Panc1 (cell line): ENCODE data around the gene B9D2. TPM values are rescaled to one million over a fixed set of nuclear protein-coding genes. Genes with fewer than 3 reads are reported as not detected.

Experiments
- ATAC-seq: fragments of 200-7000 bp; cut with Tn5 transposase; 2 replicates; pipeline ENCODE4 v1.9.1; 2020; ENCODE audit warnings: mild to moderate bottlenecking, moderate library complexity
- BruUV-seq: library from RNA; stranded (reverse); fragments of 400-500 nt; replicated peaks from 2 replicates; lab custom pipeline; 2021; lab: Mats Ljungman, UMichigan
- CTCF ChIA-PET: fragments of 300-600 bp; sonication (Branson Sonifier 250); formaldehyde crosslinking; loops from one replicate; lab custom pipeline; 2022; ENCODE audit warnings: antibody characterized with exemption; lab: Charles Lee
- POLR2A ChIA-PET: fragments of 300-600 bp; sonication (Branson Sonifier 250); formaldehyde crosslinking; loops from one replicate; lab custom pipeline; 2022; ENCODE audit warnings: antibody characterized with exemption; lab: Charles Lee
- DNase-seq: peaks from one replicate; pipeline ENCODE4 v3.0.0-alpha.2; 2010; ENCODE audit warnings: low read depth, low spot score
- H3K27ac ChIP-seq: 2 replicates; pipeline ENCODE4 v1.5.1; 2011; ENCODE audit warnings: mild to moderate bottlenecking, low read length, inconsistent platforms
- H3K27me3 ChIP-seq: fragments of 200-500 bp; sonication (Bioruptor generic); 2 replicates; pipeline ENCODE4 v1.6.0; 2014; ENCODE audit warnings: low read length, inconsistent platforms; ENCODE audit not compliant: control insufficient read depth, insufficient read depth
- H3K36me3 ChIP-seq: fragments of 200-500 bp; sonication (Bioruptor generic); 2 replicates; pipeline ENCODE4 v1.5.1; 2014; ENCODE audit warnings: inconsistent platforms, mild to moderate bottlenecking, low read length, moderate library complexity; ENCODE audit not compliant: control insufficient read depth, insufficient read depth
- H3K4me1 ChIP-seq: 2 replicates; pipeline ENCODE4 v1.5.1; 2011; ENCODE audit warnings: inconsistent platforms, mild to moderate bottlenecking, low read length, moderate library complexity; ENCODE audit not compliant: control insufficient read depth, insufficient read depth
- H3K4me3 ChIP-seq, 2 experiments: 2 replicates each; pipeline ENCODE4 v1.5.1; 2011 to 2012; ENCODE audit warnings: low read depth in 2 of 2, low read length in 2 of 2, mild to moderate bottlenecking in 2 of 2, inconsistent platforms in 1 of 2, moderate library complexity in 1 of 2
- H3K9me3 ChIP-seq: fragments of 200-500 bp; sonication (Bioruptor generic); 2 replicates; pipeline ENCODE4 v1.5.1; 2014; ENCODE audit warnings: low read depth, mild to moderate bottlenecking, inconsistent platforms, low read length, moderate library complexity; ENCODE audit not compliant: control insufficient read depth, insufficient read depth
- CTCF ChIP-seq: fragments of 450-650 bp; IDR thresholded peaks from 2 replicates; pipeline ENCODE4 v1.5.1; 2017; ENCODE audit warnings: mild to moderate bottlenecking
- POLR2AphosphoS5 ChIP-seq: IDR thresholded peaks from 2 replicates; pipeline ENCODE4 v1.6.1; 2012; ENCODE audit warnings: mild to moderate bottlenecking, low read depth, low read length, moderate library complexity
- REST ChIP-seq, 2 experiments: IDR thresholded peaks; 2 replicates each; pipeline ENCODE4 v1.6.1; 2011 to 2012; ENCODE audit warnings: low read depth in 2 of 2, control low read depth in 1 of 2, low read length in 1 of 2, mild to moderate bottlenecking in 1 of 2, moderate library complexity in 1 of 2; ENCODE audit not compliant: insufficient read depth in 1 of 2
- SIN3A ChIP-seq: IDR thresholded peaks from 2 replicates; pipeline ENCODE4 v1.6.1; 2012; ENCODE audit warnings: low read depth, mild to moderate bottlenecking, low read length, moderate library complexity, borderline replicate concordance; ENCODE audit not compliant: insufficient read depth
- TCF7L2 ChIP-seq: IDR thresholded peaks from 2 replicates; pipeline ENCODE4 v1.6.1; 2011; ENCODE audit warnings: mild to moderate bottlenecking, low read depth, low read length, inconsistent platforms
- in situ Hi-C: cut with HindIII; loops from 2 replicates; pipeline ENCODE4 v1.10.0; 2016; ENCODE audit warnings: low sequenced_read_pairs, low pct_unique_long_range_greater_than_20kb
- intact Hi-C: fragments of 100-400 bp; cut with micrococcal nuclease; formaldehyde crosslinking; loops from one replicate; pipeline ENCODE4 v1.10.0; 2022; ENCODE audit not compliant: unreplicated experiment
- total RNA-seq: library from RNA; stranded (reverse); gene quantifications from one replicate; pipeline ENCODE4 v1.2.1, GENCODE V29; 2021; ENCODE audit not compliant: unreplicated experiment

B9D2 gene
- total RNA-seq, 1 experiment from 2014 or later: 7.1 TPM

- Histone ChIP-seq H3K27ac (no peak overlapping the region), H3K27me3 (no peaks in the 10 kb centered on the region), H3K36me3 (no peaks in the 10 kb centered on the region), H3K4me3 (no peak overlapping the region), H3K9me3 (no peaks in the 10 kb centered on the region), H3K4me1 (peaks cover 8% of the 10 kb centered on the region)
- no TSS peak for BruUV-seq
- no peak for TF ChIP-seq CTCF
- no peak for TF ChIP-seq REST (IDR thresholded peaks at IDR 0.05; ENCODE audit: insufficient read depth in 1 of 2, low read depth in 2 of 2, low read length in 1 of 2)
- no peak for TF ChIP-seq TCF7L2
- no peak for TF ChIP-seq POLR2AphosphoS5
- no peak for TF ChIP-seq SIN3A
- no peak for ATAC-seq
- no peak for DNase-seq
- intact Hi-C loops (no loop called here), in situ Hi-C loops (no loop called here)
- CTCF ChIA-PET: no interaction called here
- POLR2A ChIA-PET: interaction anchor here (0.6 kb wide), 1 partner anchor 15 kb away, joined by 7 read pairs; no protein-coding TSS in a partner anchor
Observed at GRCh38 chr19:41332468-41332867, 31.5 kb downstream of the B9D2 start.

- no peak for ATAC-seq
- no peak for TF ChIP-seq POLR2AphosphoS5
- TF ChIP-seq CTCF: no peak
- no peak for TF ChIP-seq TCF7L2
- TF ChIP-seq SIN3A: no peak
- no peak for TF ChIP-seq REST (IDR thresholded peaks at IDR 0.05; ENCODE audit: insufficient read depth in 1 of 2, low read depth in 2 of 2, low read length in 1 of 2)
- Histone ChIP-seq H3K27me3 (no peaks in the 10 kb centered on the region), H3K9me3 (no peaks in the 10 kb centered on the region), H3K27ac (no peak overlapping the region), H3K36me3 (no peaks in the 10 kb centered on the region), H3K4me3 (no peak overlapping the region), H3K4me1 (peaks cover 10% of the 10 kb centered on the region)
- POLR2A ChIA-PET: no interaction called here
- in situ Hi-C loops: no loop called here
- no TSS peak for BruUV-seq
- DNase-seq: no peak
- CTCF ChIA-PET: no interaction called here
- intact Hi-C loops: no loop called here
Observed at GRCh38 chr19:41332000-41332399, 31.9 kb downstream of the B9D2 start.
